HUES6 (cell line): ENCODE data around the gene TRAPPC14.
"Not testable (repeated sequence)": the region's sequence is repeated elsewhere in the genome, so short reads cannot be mapped to it uniquely, and the experiment has no call there.

Source experiments
- H3K27ac ChIP-seq: 2 replicates; pipeline ENCODE4 v1.7.0; 2013; ENCODE audit warnings: low read depth, mild to moderate bottlenecking, low read length, inconsistent platforms
- H3K27me3 ChIP-seq: 2 replicates; pipeline ENCODE4 v1.6.1; 2013; ENCODE audit warnings: low read length; ENCODE audit not compliant: control insufficient read depth, insufficient read depth
- H3K36me3 ChIP-seq: 2 replicates; pipeline ENCODE4 v1.6.1; 2013; ENCODE audit warnings: low read length; ENCODE audit not compliant: control insufficient read depth, insufficient read depth
- H3K4me1 ChIP-seq: 2 replicates; pipeline ENCODE4 v1.6.1; 2013; ENCODE audit warnings: low read length; ENCODE audit not compliant: control insufficient read depth, insufficient read depth
- H3K4me3 ChIP-seq: 2 replicates; pipeline ENCODE4 v1.5.1; 2013; ENCODE audit warnings: low read depth, low read length
- H3K9ac ChIP-seq: one replicate; pipeline ENCODE4 v1.6.1; 2013; ENCODE audit warnings: mild to moderate bottlenecking, low read length
- H3K9me3 ChIP-seq: 2 replicates; pipeline ENCODE4 v1.6.1; 2013; ENCODE audit warnings: low read depth, low read length; ENCODE audit not compliant: control insufficient read depth, insufficient read depth

Gene TRAPPC14

DNA sequence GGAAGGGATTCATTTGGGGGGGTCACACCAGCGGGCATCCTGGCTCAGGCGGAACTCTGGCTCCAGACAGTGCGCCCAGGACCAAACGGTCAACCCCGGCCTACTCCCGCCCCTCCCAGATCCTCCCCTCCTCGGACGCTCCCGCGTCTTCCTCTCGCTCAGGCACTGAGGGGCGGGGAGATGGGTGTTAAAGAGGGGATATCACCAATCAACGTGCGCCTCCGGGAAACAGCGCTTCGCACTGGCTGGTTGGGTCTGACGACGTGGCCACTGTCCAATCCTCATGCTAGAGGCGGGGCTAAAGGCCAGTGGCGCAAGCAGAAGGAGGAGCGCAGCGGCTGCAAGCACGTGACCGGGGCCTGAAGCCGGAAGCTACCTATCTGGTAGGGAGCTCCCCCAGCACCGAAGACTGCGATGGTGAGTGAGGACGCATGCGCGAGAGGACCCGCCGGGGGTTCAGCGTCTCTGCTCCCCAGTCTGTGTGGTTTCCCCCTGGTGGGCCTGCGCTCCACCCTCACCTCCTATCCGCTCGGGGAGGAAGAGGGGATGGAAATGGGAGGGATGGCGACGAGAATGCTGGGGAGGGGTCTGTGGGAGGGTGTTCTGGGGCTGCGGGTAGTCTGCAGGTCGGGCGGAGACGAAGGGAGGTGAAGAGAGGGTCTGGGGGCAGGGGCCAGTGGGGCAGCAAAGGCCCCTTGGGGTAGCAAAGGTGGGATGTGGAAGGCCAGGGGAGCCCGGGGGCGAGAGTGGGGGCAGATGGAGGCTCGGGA lies 9.8 kb downstream of the TRAPPC14 start, which contains the start of gene LAMTOR4:
Gene LAMTOR4 (plus strand): TSS at position 360 of the 770 bp plus-strand sequence. CDS start 55 bp downstream, at position 415.
- no peaks in the 10 kb centered on the region for H3K9me3 ChIP-seq

GRCh38 chr7:100148225-100148558 lies 10.3 kb downstream of the TRAPPC14 start:
- H3K4me1 ChIP-seq: peaks cover 10% of the 10 kb centered on the region; the same call in 1 of the 2 replicates
- peak overlapping the region; percentile 37; the same call in 1 of the 2 replicates for H3K27ac ChIP-seq

More for the DNA sequence above, 9.8 kb downstream of the TRAPPC14 start, which contains the start of gene LAMTOR4:
- H3K4me3 ChIP-seq: peak within 1 kb of the TSS; percentile 97
- peaks cover 20% of the 10 kb centered on the region for H3K36me3 ChIP-seq
- peak within 1 kb of the TSS; percentile 65; the same call in 1 of the 2 replicates for H3K27ac ChIP-seq
- peaks cover 12% of the 10 kb centered on the region; the same call in 1 of the 2 replicates for H3K4me1 ChIP-seq
- H3K27me3 ChIP-seq: no peaks in the 10 kb centered on the region
- peak within 1 kb of the TSS; percentile 89 for H3K9ac ChIP-seq

GRCh38 chr7:100147278-100147677 lies 11.2 kb downstream of the TRAPPC14 start:
- Histone ChIP-seq H3K27ac (no peak overlapping the region), H3K4me3 (no peak overlapping the region), H3K9ac (no peak overlapping the region), H3K36me3 (peaks cover 6% of the 10 kb centered on the region; the same call in 1 of the 2 replicates), H3K27me3 (no peaks in the 10 kb centered on the region), H3K9me3 (no peaks in the 10 kb centered on the region), H3K4me1 (peaks cover 7% of the 10 kb centered on the region; the same call in 1 of the 2 replicates)

More at GRCh38 chr7:100148225-100148558, 10.3 kb downstream of the TRAPPC14 start:
- H3K4me3 ChIP-seq: peak overlapping the region; percentile 51
- no peaks in the 10 kb centered on the region for H3K9me3 ChIP-seq
- no peaks in the 10 kb centered on the region for H3K27me3 ChIP-seq
- peak overlapping the region; percentile 43 for H3K9ac ChIP-seq
- peaks cover 14% of the 10 kb centered on the region for H3K36me3 ChIP-seq

- H3K27me3 ChIP-seq, H3K4me1 ChIP-seq, H3K9me3 ChIP-seq, H3K4me3 ChIP-seq, H3K27ac ChIP-seq, H3K9ac ChIP-seq, H3K36me3 ChIP-seq: not testable (repeated sequence)
These were observed 12.2 kb downstream of the TRAPPC14 start for GRCh38 chr7:100146350-100146749.

GRCh38 chr7:100142461-100142860 lies 16.1 kb downstream of the TRAPPC14 start:
- Histone ChIP-seq H3K27me3 (no peaks in the 10 kb centered on the region), H3K27ac (no peak overlapping the region), H3K36me3 (no peaks in the 10 kb centered on the region), H3K9me3 (no peaks in the 10 kb centered on the region), H3K9ac (no peak overlapping the region), H3K4me3 (no peak overlapping the region), H3K4me1 (no peaks in the 10 kb centered on the region)

DNA sequence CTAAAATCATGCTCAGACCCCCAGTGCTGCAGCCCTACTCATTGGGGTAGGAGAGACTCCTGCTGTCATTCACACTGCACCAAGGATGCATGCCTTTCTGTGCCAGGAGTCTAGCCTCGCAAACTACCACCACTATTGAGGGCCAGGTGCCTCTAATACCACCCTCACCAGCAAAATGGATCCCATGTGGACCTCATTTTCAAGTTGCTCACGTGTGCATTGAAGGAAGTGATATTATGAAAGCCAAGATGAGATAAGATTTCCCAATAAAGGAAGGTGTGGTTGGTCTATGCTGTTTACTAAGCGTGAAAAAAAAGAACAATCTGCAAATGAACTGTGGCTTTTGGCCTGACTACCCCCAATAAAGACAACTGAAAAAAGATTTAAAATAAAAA lies 17.0 kb downstream of the TRAPPC14 start:
- H3K36me3 ChIP-seq: no peaks in the 10 kb centered on the region
- no peaks in the 10 kb centered on the region for H3K9me3 ChIP-seq
- H3K9ac ChIP-seq: no peak overlapping the region
- no peak overlapping the region for H3K27ac ChIP-seq
- no peaks in the 10 kb centered on the region for H3K27me3 ChIP-seq
- no peak overlapping the region for H3K4me3 ChIP-seq
- no peaks in the 10 kb centered on the region for H3K4me1 ChIP-seq

DNA sequence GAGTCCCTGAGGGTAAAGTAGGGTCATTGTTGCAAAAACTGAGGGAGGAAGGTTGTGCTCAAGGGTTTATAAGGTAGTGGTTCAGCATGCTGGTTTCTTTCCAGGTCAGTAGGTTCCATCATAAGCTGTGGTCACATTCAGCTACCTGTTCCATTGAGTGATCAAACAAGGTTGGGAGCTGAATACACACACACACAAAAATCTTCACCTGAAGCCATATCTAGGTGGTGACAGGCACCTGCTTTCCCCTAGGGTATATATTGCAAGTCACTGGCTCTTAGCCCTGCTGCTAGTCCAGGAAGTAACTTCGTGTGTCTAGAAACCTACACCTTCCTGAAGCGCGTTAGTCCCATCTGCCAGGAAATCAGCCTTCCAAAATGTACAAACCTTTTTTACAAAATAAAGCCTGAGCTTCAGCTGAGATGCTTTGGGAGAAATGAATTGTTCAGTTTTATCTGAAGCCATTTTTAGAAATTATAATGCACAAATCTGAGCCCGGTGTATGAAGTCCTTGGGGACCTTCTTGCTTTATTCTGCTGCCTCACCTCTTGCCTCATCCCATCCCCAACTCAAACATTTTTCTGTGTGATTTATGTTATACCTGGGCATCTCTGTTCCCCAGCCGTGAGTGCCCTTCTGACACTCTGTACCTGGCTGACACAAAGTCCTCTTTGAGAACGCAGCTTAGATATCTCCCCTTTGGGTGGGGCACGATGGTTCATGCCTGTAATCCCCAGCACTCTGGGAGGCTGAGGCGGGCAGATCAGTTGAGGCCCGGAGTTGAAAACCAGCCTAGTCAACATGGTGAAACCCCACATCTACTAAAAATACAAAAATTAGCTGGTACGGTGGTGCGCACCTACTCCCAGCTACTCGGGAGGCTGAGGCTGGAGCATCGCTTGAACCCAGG lies 20.4 kb downstream of the TRAPPC14 start:
- H3K9ac ChIP-seq: no peak overlapping the region
- no peak overlapping the region for H3K4me3 ChIP-seq
- no peak overlapping the region for H3K27ac ChIP-seq
- no peaks in the 10 kb centered on the region for H3K9me3 ChIP-seq
- H3K27me3 ChIP-seq: no peaks in the 10 kb centered on the region
- H3K36me3 ChIP-seq: no peaks in the 10 kb centered on the region
- 0 out of 2 replicates have a peak, but pooled peaks cover under 1% of the 10 kb centered on the region for H3K4me1 ChIP-seq

DNA sequence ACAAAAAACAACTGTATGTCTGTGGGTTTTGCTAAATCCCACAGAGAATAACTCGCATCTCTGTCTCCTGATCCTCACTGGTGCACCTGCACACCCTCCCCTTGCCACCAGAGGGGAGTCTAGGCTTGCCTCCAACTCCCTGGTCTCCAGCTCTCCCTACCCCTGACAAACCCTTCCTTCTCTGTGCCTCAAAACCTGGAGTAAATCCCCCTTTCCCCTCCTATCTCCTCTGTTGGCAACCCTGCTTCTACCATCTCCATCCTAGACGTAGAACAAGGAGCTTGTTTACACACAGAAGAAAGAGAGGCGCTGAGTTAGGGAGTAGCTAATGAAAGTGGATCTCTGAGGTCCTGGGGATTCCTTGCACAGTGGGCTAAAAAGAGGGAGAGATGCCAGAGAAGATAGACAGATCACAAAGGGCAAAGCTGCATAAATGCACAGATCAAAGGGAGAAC lies 25.8 kb downstream of the TRAPPC14 start:
- Histone ChIP-seq H3K4me1 (peaks cover 4% of the 10 kb centered on the region; the same call in 1 of the 2 replicates), H3K27ac (no peak overlapping the region), H3K9me3 (no peaks in the 10 kb centered on the region), H3K36me3 (no peaks in the 10 kb centered on the region), H3K27me3 (peaks cover 11% of the 10 kb centered on the region), H3K9ac (no peak overlapping the region), H3K4me3 (no peak overlapping the region)

DNA sequence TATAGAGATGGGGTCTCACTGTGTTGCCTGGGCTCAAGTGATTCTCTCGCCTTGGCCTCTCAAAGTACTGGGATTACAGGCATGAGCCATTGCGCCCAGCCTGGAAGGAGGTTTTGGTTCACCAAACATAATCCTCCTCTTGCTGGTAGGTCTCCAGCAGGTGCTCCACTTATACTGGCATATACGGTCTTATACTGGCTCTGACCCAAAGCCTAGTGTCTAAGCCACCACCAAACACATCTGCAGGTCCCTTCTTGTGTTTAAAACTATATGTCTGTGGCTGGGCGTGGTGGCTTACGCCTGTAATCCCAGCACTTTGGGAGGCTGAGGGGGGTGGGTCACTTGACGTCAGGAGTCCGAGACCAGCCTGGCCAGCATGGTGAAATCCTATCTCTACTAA lies 26.4 kb downstream of the TRAPPC14 start:
- Histone ChIP-seq H3K27ac (no peak overlapping the region), H3K9me3 (no peaks in the 10 kb centered on the region), H3K4me1 (peaks cover 4% of the 10 kb centered on the region; the same call in 1 of the 2 replicates), H3K27me3 (peaks cover 12% of the 10 kb centered on the region), H3K9ac (no peak overlapping the region), H3K4me3 (no peak overlapping the region), H3K36me3 (no peaks in the 10 kb centered on the region)

- peaks cover 12% of the 10 kb centered on the region for H3K27me3 ChIP-seq
- no peak overlapping the region for H3K27ac ChIP-seq
- peaks cover 4% of the 10 kb centered on the region; the same call in 1 of the 2 replicates for H3K4me1 ChIP-seq
- no peaks in the 10 kb centered on the region for H3K36me3 ChIP-seq
- peak overlapping the region; percentile 36 for H3K9ac ChIP-seq
- peak overlapping the region; percentile 43 for H3K4me3 ChIP-seq
- no peaks in the 10 kb centered on the region for H3K9me3 ChIP-seq
These were observed 27.7 kb downstream of the TRAPPC14 start for GRCh38 chr7:100130608-100131453.
